D721Med (cell line): Measurements from ENCODE around the gene AK2.

Experiments
- DNase-seq: peaks from one replicate; pipeline ENCODE4 v3.0.0; 2011; ENCODE audit warnings: low spot score; ENCODE audit not compliant: insufficient read length
- FAIRE-seq: peaks from 2 replicates; lab custom pipeline; 2011; peaks lifted over from hg19 to GRCh38; lab: Jason Lieb, UNC
- TF ChIP-seq, protein P1 (sequence below): IDR thresholded peaks from 2 replicates; pipeline ENCODE4 v1.5.1; 2012; ENCODE audit warnings: mild to moderate bottlenecking, control low read depth; ENCODE audit not compliant: insufficient read depth; ENCODE audit errors: missing control alignments

The AK2 gene

DNA sequence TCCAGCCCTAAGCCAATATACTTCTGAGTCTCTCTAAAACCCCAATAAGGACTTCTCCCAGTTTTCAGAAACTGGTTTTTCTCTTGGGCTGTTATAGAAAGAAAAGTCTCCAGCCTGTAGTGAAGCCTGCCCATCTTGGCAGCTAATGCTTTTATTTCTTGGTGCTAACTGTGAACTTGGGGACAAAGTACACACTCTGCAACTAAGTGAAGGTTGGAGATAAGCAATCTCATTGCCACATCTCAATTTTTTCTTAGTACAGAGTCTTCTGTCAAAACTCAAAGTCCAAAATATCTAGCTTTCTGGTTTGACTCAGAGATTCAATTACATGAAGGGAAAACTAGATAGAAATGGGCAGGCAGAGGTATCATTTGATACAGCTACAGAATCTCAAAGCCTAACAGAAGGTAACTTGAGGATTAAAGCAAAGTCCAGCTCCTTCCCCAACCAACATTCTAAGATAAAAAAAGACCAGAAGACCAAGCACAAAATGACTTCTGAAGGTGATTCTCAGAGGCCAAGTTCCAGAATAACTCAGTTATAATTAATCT lies 14.0 kb downstream of the AK2 start:
- TF ChIP-seq, protein P1, sequence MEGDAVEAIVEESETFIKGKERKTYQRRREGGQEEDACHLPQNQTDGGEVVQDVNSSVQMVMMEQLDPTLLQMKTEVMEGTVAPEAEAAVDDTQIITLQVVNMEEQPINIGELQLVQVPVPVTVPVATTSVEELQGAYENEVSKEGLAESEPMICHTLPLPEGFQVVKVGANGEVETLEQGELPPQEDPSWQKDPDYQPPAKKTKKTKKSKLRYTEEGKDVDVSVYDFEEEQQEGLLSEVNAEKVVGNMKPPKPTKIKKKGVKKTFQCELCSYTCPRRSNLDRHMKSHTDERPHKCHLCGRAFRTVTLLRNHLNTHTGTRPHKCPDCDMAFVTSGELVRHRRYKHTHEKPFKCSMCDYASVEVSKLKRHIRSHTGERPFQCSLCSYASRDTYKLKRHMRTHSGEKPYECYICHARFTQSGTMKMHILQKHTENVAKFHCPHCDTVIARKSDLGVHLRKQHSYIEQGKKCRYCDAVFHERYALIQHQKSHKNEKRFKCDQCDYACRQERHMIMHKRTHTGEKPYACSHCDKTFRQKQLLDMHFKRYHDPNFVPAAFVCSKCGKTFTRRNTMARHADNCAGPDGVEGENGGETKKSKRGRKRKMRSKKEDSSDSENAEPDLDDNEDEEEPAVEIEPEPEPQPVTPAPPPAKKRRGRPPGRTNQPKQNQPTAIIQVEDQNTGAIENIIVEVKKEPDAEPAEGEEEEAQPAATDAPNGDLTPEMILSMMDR: no peak
- DNase-seq (no peak), FAIRE-seq (no peak)

DNA sequence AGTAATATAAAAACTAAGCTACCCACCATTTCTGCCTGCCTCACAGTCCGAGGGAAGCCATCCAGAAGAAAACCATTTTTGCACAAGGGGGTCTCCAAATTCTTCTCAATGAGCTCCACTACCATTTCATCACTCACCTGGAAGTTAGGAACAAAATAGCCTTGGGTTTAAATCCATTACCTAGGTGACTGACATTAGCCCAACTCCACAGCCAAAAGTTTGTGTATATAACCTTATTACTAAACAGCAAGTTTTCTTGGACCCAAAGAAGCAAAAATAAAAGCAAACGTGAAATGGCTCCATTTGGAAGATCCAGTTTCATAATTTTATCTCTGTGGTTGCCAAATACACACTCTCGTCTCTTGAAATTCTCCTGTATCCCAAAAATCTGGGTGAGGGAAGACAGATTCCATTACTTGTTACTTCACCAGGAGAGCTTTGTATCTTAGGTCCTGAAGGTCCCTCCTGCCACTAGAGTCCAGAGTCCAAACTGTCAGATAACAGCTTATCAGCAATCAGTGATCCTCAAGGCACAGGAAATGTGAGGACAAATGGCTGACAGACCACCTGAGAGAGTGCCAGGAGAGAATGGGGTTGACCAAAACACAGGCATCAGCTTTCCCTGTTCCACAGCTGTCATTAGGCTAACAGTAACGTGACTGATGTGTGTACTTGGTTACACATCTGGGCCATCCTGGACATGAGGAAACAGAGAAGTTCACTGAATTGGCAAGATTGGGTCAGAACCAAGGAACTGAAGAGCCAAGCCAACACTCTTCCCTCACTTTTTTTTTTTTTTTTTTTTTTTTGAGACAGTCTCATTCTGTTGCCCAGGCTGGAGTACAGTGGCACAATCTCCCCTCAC lies 14.9 kb downstream of the AK2 start:
- TF ChIP-seq, protein P1: no peak
- FAIRE-seq (no peak), DNase-seq (no peak)

DNA sequence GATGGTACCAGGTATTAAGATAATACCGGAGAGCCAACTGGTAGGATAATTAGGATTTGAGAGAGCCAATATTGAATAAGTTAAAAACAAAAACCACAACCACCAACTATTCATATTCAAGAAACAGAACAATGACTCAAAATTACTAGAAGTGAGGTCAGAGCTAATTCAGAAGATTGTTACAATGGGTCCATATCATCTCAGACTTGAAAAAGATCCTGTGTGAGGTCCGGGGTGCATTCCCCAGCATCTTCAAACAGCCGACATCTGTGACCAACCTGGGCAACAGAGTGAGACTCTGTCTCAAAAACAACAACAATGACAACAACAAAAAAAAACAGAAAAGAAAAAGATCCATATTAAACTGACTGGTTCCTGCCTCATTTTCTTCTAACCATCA lies 18.6 kb downstream of the AK2 start:
- TF ChIP-seq, protein P1: no peak
- DNase-seq (no peak), FAIRE-seq (no peak)

DNA sequence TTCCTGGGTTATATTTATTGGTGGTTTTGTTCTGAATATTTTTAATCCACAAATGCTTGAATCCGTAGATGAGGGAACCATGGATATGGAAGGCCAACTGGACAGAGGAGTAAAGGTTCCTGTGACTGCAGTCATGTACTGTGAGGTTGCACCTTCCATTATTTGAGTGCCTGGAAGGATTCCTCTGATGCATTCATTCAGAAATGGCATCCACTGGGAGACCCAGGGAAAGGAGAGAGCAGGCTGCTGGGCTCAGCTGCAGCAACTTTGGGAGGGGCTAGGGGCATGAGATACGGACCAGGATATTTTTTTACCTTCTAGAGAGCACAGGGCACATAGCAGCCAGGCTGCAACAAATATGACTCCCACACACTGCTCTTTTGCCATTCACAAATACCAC lies 19.5 kb downstream of the AK2 start:
- TF ChIP-seq, protein P1: no peak
- DNase-seq (no peak), FAIRE-seq (no peak)

DNA sequence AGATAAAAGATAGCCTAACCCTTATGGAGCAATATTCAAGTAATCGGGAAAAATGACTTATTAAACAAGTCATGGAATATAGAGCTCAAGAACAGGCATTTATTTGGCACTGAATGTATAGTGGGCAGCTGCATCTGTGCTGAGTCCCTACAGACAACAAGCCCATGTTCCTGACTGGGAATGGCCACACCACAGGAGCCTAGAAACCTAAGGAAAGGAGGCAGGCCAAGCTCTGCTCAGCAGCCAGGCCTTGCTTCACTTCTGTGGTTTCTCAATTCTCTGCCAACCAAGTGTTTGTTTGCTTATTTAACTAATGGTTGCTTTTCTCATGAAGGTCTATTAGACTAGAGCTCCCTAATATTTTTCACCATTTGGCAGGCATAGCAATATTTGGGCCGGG lies 21.5 kb downstream of the AK2 start:
- no peak for DNase-seq
- TF ChIP-seq, protein P1: no peak
- FAIRE-seq: no peak

DNA sequence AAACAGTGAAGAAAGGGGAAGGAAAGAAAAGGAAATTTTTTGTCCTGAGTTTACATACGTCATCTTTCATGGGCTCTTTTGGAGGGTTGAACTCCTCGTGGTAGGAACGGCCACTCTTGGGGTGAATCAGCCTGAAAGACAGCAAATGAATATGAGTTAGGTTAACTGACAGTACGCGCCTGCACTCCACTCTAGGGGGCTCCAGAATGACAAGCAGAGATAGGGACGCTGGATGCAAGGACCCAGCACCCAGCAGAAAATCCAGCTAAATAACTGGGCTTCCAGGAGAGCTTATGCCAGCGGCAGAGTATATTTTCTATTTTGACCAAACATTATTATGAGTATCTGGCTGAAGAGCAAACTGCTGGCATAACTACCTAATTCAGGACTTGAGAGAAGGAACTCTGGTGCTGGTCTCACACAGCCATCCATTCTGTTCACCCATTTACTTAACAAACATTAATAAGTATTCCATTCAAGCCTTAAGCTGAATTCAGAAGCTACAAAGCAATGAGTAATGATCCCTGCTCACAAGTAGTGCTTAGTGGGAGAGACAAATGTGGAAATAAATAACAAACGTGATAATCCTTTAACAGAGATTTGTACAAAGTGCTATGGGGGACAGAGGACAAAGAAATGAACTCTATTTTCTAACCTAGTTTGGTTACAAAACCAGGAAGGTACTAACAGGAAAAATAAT lies 22.1 kb downstream of the AK2 start:
- TF ChIP-seq, protein P1: no peak
- DNase-seq: no peak
- no peak for FAIRE-seq

DNA sequence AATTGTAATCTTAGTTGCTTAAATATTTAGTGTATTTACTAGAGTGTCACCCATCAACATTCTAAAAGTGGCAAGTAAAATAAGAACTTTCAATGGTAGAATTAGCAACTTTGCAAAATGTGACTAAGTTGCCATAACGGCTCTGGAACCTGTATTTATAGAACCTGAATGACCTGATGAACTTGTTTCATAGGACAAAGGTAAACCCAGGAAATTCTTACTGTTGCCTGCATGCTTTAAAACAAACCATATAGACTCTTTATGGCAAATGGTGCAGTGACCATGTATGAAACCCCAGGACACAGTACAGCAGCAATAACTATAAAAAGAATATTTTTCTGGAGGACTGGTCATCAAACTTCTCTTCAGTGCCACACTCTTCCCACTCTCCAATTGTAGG lies 22.9 kb downstream of the AK2 start:
- DNase-seq (no peak), FAIRE-seq (no peak)
- TF ChIP-seq, protein P1: no peak
